IPS DF 4.7 (cell line): ENCODE results near the gene PLA2G5.
"Not testable (repeated sequence)": the region's sequence is repeated elsewhere in the genome, so short reads cannot be mapped to it uniquely, and the experiment has no call there.

ENCODE experiments used
- DNase-seq: peaks from one replicate; pipeline ENCODE4 v3.0.0-alpha.2; 2013; ENCODE audit warnings: low spot score; ENCODE audit errors: extremely low read depth

The PLA2G5 gene

GRCh38 chr1:20069874-20070273 is at the start of gene PLA2G5:
PLA2G5 (plus strand) TSS chr1:20070194; CDS start chr1:20084831, 14,637 bp downstream.
- DNase-seq, result no peak

- no peak for DNase-seq
These were observed 41.9 kb upstream of the PLA2G5 start for GRCh38 chr1:20028125-20028524.

GRCh38 chr1:20028726-20029125 is 41.3 kb upstream of the PLA2G5 start:
- no peak for DNase-seq

- DNase-seq, result no peak
These were observed 40.6 kb upstream of the PLA2G5 start for GRCh38 chr1:20029178-20029912.

- not testable (repeated sequence) for DNase-seq
These were observed 39.4 kb upstream of the PLA2G5 start for GRCh38 chr1:20030436-20031151.

- DNase-seq, result no peak
These were observed 38.8 kb upstream of the PLA2G5 start for GRCh38 chr1:20031161-20031560.

GRCh38 chr1:20031836-20032235 is 38.2 kb upstream of the PLA2G5 start:
- DNase-seq, result no peak

- no peak for DNase-seq
These were observed 37.6 kb upstream of the PLA2G5 start for GRCh38 chr1:20032425-20032824.

- DNase-seq, result no peak
These were observed 36.6 kb upstream of the PLA2G5 start for GRCh38 chr1:20033420-20033819.

- DNase-seq, result no peak
These were observed 34.9 kb upstream of the PLA2G5 start for GRCh38 chr1:20035114-20035513.

GRCh38 chr1:20037877-20038276 is 32.1 kb upstream of the PLA2G5 start:
- DNase-seq, result no peak

GRCh38 chr1:20047096-20047495 is 22.9 kb upstream of the PLA2G5 start:
- no peak for DNase-seq

- DNase-seq, result no peak
These were observed 21.4 kb upstream of the PLA2G5 start for GRCh38 chr1:20048563-20048962.

- DNase-seq, result not testable (repeated sequence)
These were observed 20.8 kb upstream of the PLA2G5 start for GRCh38 chr1:20049056-20049798.

- no peak for DNase-seq
These were observed 18.7 kb upstream of the PLA2G5 start for GRCh38 chr1:20051218-20051829.

GRCh38 chr1:20052386-20052785 is 17.6 kb upstream of the PLA2G5 start:
- DNase-seq, result no peak

- DNase-seq, result no peak
These were observed 12.0 kb upstream of the PLA2G5 start for GRCh38 chr1:20057886-20058420.

GRCh38 chr1:20058531-20058930 is 11.5 kb upstream of the PLA2G5 start:
- DNase-seq, result no peak

- no peak for DNase-seq
These were observed 10.1 kb upstream of the PLA2G5 start for GRCh38 chr1:20059847-20060246.

GRCh38 chr1:20060791-20061190 is 9.2 kb upstream of the PLA2G5 start:
- not testable (repeated sequence) for DNase-seq

- no peak for DNase-seq
These were observed 8.1 kb upstream of the PLA2G5 start for GRCh38 chr1:20061866-20062265.
